ENCODE data around the gene PIAS4.
"Not testable (repeated sequence)": the region's sequence is repeated elsewhere in the genome, so short reads cannot be mapped to it uniquely, and the experiment has no call there.

The PIAS4 gene

GRCh38 chr19:4007021-4007835 is at the start of gene PIAS4:
Gene PIAS4 (plus strand): TSS chr19:4007736. CDS start chr19:4007761, 25 bp downstream.
- Histone ChIP-seq H3K4me1 (ENCODE audit: control insufficient read depth, insufficient read depth, low read length) (peaks cover 11% of the 10 kb centered on the region), H3K27ac (ENCODE audit: low read depth, low read length) (peak within 1 kb of the TSS; percentile 82; the same call in 1 of the 2 replicates)

GRCh38 chr19:3958836-3959765 is 48.4 kb upstream of the PIAS4 start:
- Histone ChIP-seq H3K36me3 (ENCODE audit: control insufficient read depth, insufficient read depth, low read length) (peaks cover 77% of the 10 kb centered on the region), H3K4me1 (ENCODE audit: control insufficient read depth, insufficient read depth, low read length) (no peaks in the 10 kb centered on the region), H3K9ac (ENCODE audit: low read length) (no peak overlapping the region)

More at GRCh38 chr19:4007021-4007835, at the start of gene PIAS4:
- peak within 1 kb of the TSS; percentile 93 for H3K4me3 ChIP-seq (ENCODE audit: low read depth, low read length)
- peaks cover 14% of the 10 kb centered on the region; the same call in 1 of the 2 replicates for H3K36me3 ChIP-seq (ENCODE audit: control insufficient read depth, insufficient read depth, low read length)
- H3K9ac ChIP-seq (ENCODE audit: low read length) = peak within 1 kb of the TSS; percentile 80
- no peaks in the 10 kb centered on the region for H3K9me3 ChIP-seq (ENCODE audit: control insufficient read depth, insufficient read depth, low read depth, low read length)
- no peaks in the 10 kb centered on the region for H3K27me3 ChIP-seq (ENCODE audit: control insufficient read depth, insufficient read depth, low read length)

GRCh38 chr19:3959766-3960131 is 47.8 kb upstream of the PIAS4 start:
- Histone ChIP-seq H3K27me3 (ENCODE audit: control insufficient read depth, insufficient read depth, low read length) (no peaks in the 10 kb centered on the region), H3K36me3 (ENCODE audit: control insufficient read depth, insufficient read depth, low read length) (peaks cover 83% of the 10 kb centered on the region), H3K9ac (ENCODE audit: low read length) (no peak overlapping the region), H3K27ac (ENCODE audit: low read depth, low read length) (no peak overlapping the region), H3K4me3 (ENCODE audit: low read depth, low read length) (no peak overlapping the region), H3K9me3 (ENCODE audit: control insufficient read depth, insufficient read depth, low read depth, low read length) (no peaks in the 10 kb centered on the region), H3K4me1 (ENCODE audit: control insufficient read depth, insufficient read depth, low read length) (no peaks in the 10 kb centered on the region)

More at GRCh38 chr19:3958836-3959765, 48.4 kb upstream of the PIAS4 start:
- no peak overlapping the region for H3K27ac ChIP-seq (ENCODE audit: low read depth, low read length)
- H3K27me3 ChIP-seq (ENCODE audit: control insufficient read depth, insufficient read depth, low read length) = no peaks in the 10 kb centered on the region
- H3K9me3 ChIP-seq (ENCODE audit: control insufficient read depth, insufficient read depth, low read depth, low read length) = no peaks in the 10 kb centered on the region
- no peak overlapping the region for H3K4me3 ChIP-seq (ENCODE audit: low read depth, low read length)

GRCh38 chr19:3961007-3961406 is 46.5 kb upstream of the PIAS4 start:
- Histone ChIP-seq H3K27me3 (ENCODE audit: control insufficient read depth, insufficient read depth, low read length) (no peaks in the 10 kb centered on the region), H3K9ac (ENCODE audit: low read length) (no peak overlapping the region), H3K36me3 (ENCODE audit: control insufficient read depth, insufficient read depth, low read length) (peaks cover 89% of the 10 kb centered on the region), H3K27ac (ENCODE audit: low read depth, low read length) (no peak overlapping the region), H3K4me1 (ENCODE audit: control insufficient read depth, insufficient read depth, low read length) (no peaks in the 10 kb centered on the region), H3K9me3 (ENCODE audit: control insufficient read depth, insufficient read depth, low read depth, low read length) (no peaks in the 10 kb centered on the region), H3K4me3 (ENCODE audit: low read depth, low read length) (no peak overlapping the region)

GRCh38 chr19:3963458-3964255 is 43.9 kb upstream of the PIAS4 start:
- Histone ChIP-seq H3K9ac (ENCODE audit: low read length) (no peak overlapping the region), H3K27ac (ENCODE audit: low read depth, low read length) (no peak overlapping the region), H3K4me1 (ENCODE audit: control insufficient read depth, insufficient read depth, low read length) (peaks cover 12% of the 10 kb centered on the region), H3K4me3 (ENCODE audit: low read depth, low read length) (no peak overlapping the region), H3K27me3 (ENCODE audit: control insufficient read depth, insufficient read depth, low read length) (no peaks in the 10 kb centered on the region), H3K9me3 (ENCODE audit: control insufficient read depth, insufficient read depth, low read depth, low read length) (no peaks in the 10 kb centered on the region), H3K36me3 (ENCODE audit: control insufficient read depth, insufficient read depth, low read length) (peaks cover 93% of the 10 kb centered on the region)

GRCh38 chr19:3964256-3965194 is 43.0 kb upstream of the PIAS4 start:
- Histone ChIP-seq H3K4me3 (ENCODE audit: low read depth, low read length) (no peak overlapping the region), H3K4me1 (ENCODE audit: control insufficient read depth, insufficient read depth, low read length) (peaks cover 19% of the 10 kb centered on the region), H3K27me3 (ENCODE audit: control insufficient read depth, insufficient read depth, low read length) (no peaks in the 10 kb centered on the region), H3K9me3 (ENCODE audit: control insufficient read depth, insufficient read depth, low read depth, low read length) (no peaks in the 10 kb centered on the region), H3K36me3 (ENCODE audit: control insufficient read depth, insufficient read depth, low read length) (peaks cover 86% of the 10 kb centered on the region), H3K27ac (ENCODE audit: low read depth, low read length) (no peak overlapping the region), H3K9ac (ENCODE audit: low read length) (no peak overlapping the region)

GRCh38 chr19:3966051-3967017 is 41.2 kb upstream of the PIAS4 start:
- H3K9me3 ChIP-seq (ENCODE audit: control insufficient read depth, insufficient read depth, low read depth, low read length) = no peaks in the 10 kb centered on the region
- H3K4me1 ChIP-seq (ENCODE audit: control insufficient read depth, insufficient read depth, low read length) = peaks cover 24% of the 10 kb centered on the region
- H3K9ac ChIP-seq (ENCODE audit: low read length) = peak overlapping the region; percentile 21
- H3K27me3 ChIP-seq (ENCODE audit: control insufficient read depth, insufficient read depth, low read length) = no peaks in the 10 kb centered on the region
- H3K27ac ChIP-seq (ENCODE audit: low read depth, low read length) = peak overlapping the region; percentile 16
- peaks cover 69% of the 10 kb centered on the region for H3K36me3 ChIP-seq (ENCODE audit: control insufficient read depth, insufficient read depth, low read length)
- no peak overlapping the region for H3K4me3 ChIP-seq (ENCODE audit: low read depth, low read length)

GRCh38 chr19:3967983-3968382 is 39.6 kb upstream of the PIAS4 start:
- peak overlapping the region; percentile 89 for H3K27ac ChIP-seq (ENCODE audit: low read depth, low read length)
- not testable (repeated sequence) for H3K27me3 ChIP-seq (ENCODE audit: control insufficient read depth, insufficient read depth, low read length); H3K4me3 ChIP-seq (ENCODE audit: low read depth, low read length); H3K9me3 ChIP-seq (ENCODE audit: control insufficient read depth, insufficient read depth, low read depth, low read length)
- H3K9ac ChIP-seq (ENCODE audit: low read length) = peak overlapping the region; percentile 79
- H3K36me3 ChIP-seq (ENCODE audit: control insufficient read depth, insufficient read depth, low read length) = peaks cover 59% of the 10 kb centered on the region
- peaks cover 24% of the 10 kb centered on the region for H3K4me1 ChIP-seq (ENCODE audit: control insufficient read depth, insufficient read depth, low read length)
